H1 (cell line): ENCODE measurements around the gene PHF14. TPM values are rescaled to one million over a fixed set of nuclear protein-coding genes. Genes with fewer than 3 reads are reported as not detected.

Experiments used
- CTCF ChIA-PET: fragments of 300-600 bp; sonication (Branson Sonifier 250); formaldehyde crosslinking; loops from one replicate; lab custom pipeline; 2021; ENCODE audit not compliant: partially characterized antibody; lab: Charles Lee
- POLR2A ChIA-PET: fragments of 300-600 bp; sonication (Branson Sonifier 250); formaldehyde crosslinking; loops from one replicate; lab custom pipeline; 2021; ENCODE audit warnings: inconsistent platforms; ENCODE audit not compliant: partially characterized antibody; lab: Charles Lee
- DNase-seq, 2 experiments: peaks; one replicate each; pipeline versions ENCODE4 v3.0.0 to v3.0.0-alpha.2; 2010 to 2022; ENCODE audit warnings: low spot score in 2 of 2, low read depth in 1 of 2, mixed read lengths in 1 of 2
- FAIRE-seq: peaks from 2 replicates; lab custom pipeline; 2011; peaks lifted over from hg19 to GRCh38; lab: Jason Lieb, UNC
- H2AFZ ChIP-seq: 2 replicates; pipeline ENCODE4 v1.8.1; 2012; ENCODE audit warnings: low read length, inconsistent platforms
- H2AK5ac ChIP-seq: 2 replicates; pipeline ENCODE4 v1.6.1; 2013; ENCODE audit warnings: low read depth, low read length
- H2BK120ac ChIP-seq: replicated peaks from 2 replicates; pipeline ENCODE3; 2013; ENCODE audit warnings: low read depth, low read length, inconsistent platforms
- H2BK12ac ChIP-seq: 2 replicates; pipeline ENCODE4 v1.6.1; 2013; ENCODE audit warnings: low read depth, low read length
- H2BK15ac ChIP-seq: 2 replicates; pipeline ENCODE4 v1.6.1; 2013; ENCODE audit warnings: low read length
- H2BK20ac ChIP-seq: 2 replicates; pipeline ENCODE4 v1.6.1; 2013; ENCODE audit warnings: low read length
- H2BK5ac ChIP-seq: 2 replicates; pipeline ENCODE4 v1.6.1; 2013; ENCODE audit warnings: low read depth, low read length
- H3K14ac ChIP-seq: 2 replicates; pipeline ENCODE4 v1.6.1; 2013; ENCODE audit warnings: inconsistent platforms; ENCODE audit not compliant: insufficient read length
- H3K18ac ChIP-seq: 2 replicates; pipeline ENCODE4 v1.6.1; 2013; ENCODE audit warnings: low read length; ENCODE audit errors: extremely low read depth
- H3K23ac ChIP-seq: 2 replicates; pipeline ENCODE4 v1.6.1; 2013; ENCODE audit warnings: inconsistent platforms; ENCODE audit not compliant: insufficient read length
- H3K23me2 ChIP-seq: 2 replicates; pipeline ENCODE4 v1.6.1; 2013; ENCODE audit warnings: low read depth, low read length
- H3K27ac ChIP-seq: 2 replicates; pipeline ENCODE4 v1.6.1; 2011; ENCODE audit warnings: low read depth, low read length, inconsistent platforms
- H3K27me3 ChIP-seq, 4 experiments: replicated peaks in 1 of 4; 1 replicate in 1 of 4; 2 replicates in 3 of 4; pipeline versions ENCODE4 v1.6.1 to v1.8.1; 2011 to 2013; ENCODE audit warnings: low read length in 3 of 4, mild to moderate bottlenecking in 3 of 4, inconsistent platforms in 2 of 4, mixed read lengths in 2 of 4, moderate library complexity in 1 of 4; ENCODE audit not compliant: control insufficient read depth in 3 of 4, insufficient read depth in 3 of 4; ENCODE audit errors: extremely low read depth in 1 of 4
- H3K36me3 ChIP-seq, 4 experiments: 2 replicates each; pipeline versions ENCODE4 v1.6.1 to v1.8.1; 2011 to 2013; ENCODE audit warnings: mild to moderate bottlenecking in 4 of 4, low read length in 3 of 4, moderate library complexity in 2 of 4, control low read depth in 1 of 4, inconsistent platforms in 1 of 4; ENCODE audit not compliant: insufficient read depth in 4 of 4, control insufficient read depth in 2 of 4
- H3K4ac ChIP-seq: replicated peaks from 2 replicates; pipeline ENCODE3; 2013; ENCODE audit warnings: low read length, low read depth, mixed read lengths, inconsistent platforms; ENCODE audit not compliant: insufficient read length
- H3K4me1 ChIP-seq, 4 experiments: replicated peaks in 1 of 4; 1 replicate in 1 of 4; 2 replicates in 3 of 4; pipeline versions ENCODE4 v1.6.1 to v1.8.1; 2011 to 2013; ENCODE audit warnings: low read length in 3 of 4, inconsistent platforms in 2 of 4, mixed read lengths in 1 of 4; ENCODE audit not compliant: insufficient read depth in 4 of 4, control insufficient read depth in 3 of 4
- H3K4me2 ChIP-seq, 2 experiments: 2 replicates each; pipeline versions ENCODE4 v1.6.1 to v1.8.1; 2011 to 2013; ENCODE audit warnings: low read depth in 2 of 2, low read length in 2 of 2, control low read depth in 1 of 2, inconsistent platforms in 1 of 2, mild to moderate bottlenecking in 1 of 2; ENCODE audit not compliant: insufficient read depth in 1 of 2
- H3K4me3 ChIP-seq, 4 experiments: fragments of 200-600, 300-600 bp in 1 of 4; sonication (generic), shearing (Covaris generic), sonication (Bioruptor Twin) in 1 of 4; 2 replicates each; pipeline versions ENCODE4 v1.5.1 to v1.8.1; 2011 to 2016; ENCODE audit warnings: low read length in 4 of 4, low read depth in 3 of 4, control low read depth in 2 of 4, inconsistent platforms in 2 of 4, mild to moderate bottlenecking in 2 of 4, mixed read lengths in 1 of 4, moderate library complexity in 1 of 4; ENCODE audit not compliant: insufficient read depth in 2 of 4; ENCODE audit errors: extremely low read depth in 1 of 4
- H3K56ac ChIP-seq: replicated peaks from 2 replicates; pipeline ENCODE3; 2013; ENCODE audit warnings: low read depth, mild to moderate bottlenecking, mixed read lengths, low read length, inconsistent platforms; ENCODE audit not compliant: insufficient read length
- H3K79me1 ChIP-seq: 2 replicates; pipeline ENCODE4 v1.6.1; 2013; ENCODE audit warnings: low read depth, low read length, control low read depth
- H3K79me2 ChIP-seq, 2 experiments: 2 replicates each; pipeline versions ENCODE4 v1.6.1 to v1.8.1; 2012 to 2013; ENCODE audit warnings: low read length in 2 of 2, mild to moderate bottlenecking in 2 of 2, inconsistent platforms in 1 of 2; ENCODE audit not compliant: insufficient read depth in 2 of 2, control insufficient read depth in 1 of 2
- H3K9ac ChIP-seq, 4 experiments: replicated peaks in 1 of 4; 1 replicate in 1 of 4; 2 replicates in 3 of 4; pipeline versions ENCODE4 v1.6.1 to v1.8.1; 2011 to 2013; ENCODE audit warnings: low read depth in 3 of 4, low read length in 3 of 4, control low read depth in 2 of 4, mild to moderate bottlenecking in 2 of 4, moderate library complexity in 2 of 4, inconsistent platforms in 1 of 4; ENCODE audit errors: extremely low read depth in 1 of 4
- H3K9me3 ChIP-seq, 2 experiments: 2 replicates each; pipeline versions ENCODE4 v1.6.1 to v1.8.1; 2012 to 2013; ENCODE audit warnings: mild to moderate bottlenecking in 2 of 2, moderate library complexity in 2 of 2, control low read depth in 1 of 2, inconsistent platforms in 1 of 2, low read depth in 1 of 2, low read length in 1 of 2, mixed read lengths in 1 of 2; ENCODE audit not compliant: insufficient read depth in 2 of 2
- H4K20me1 ChIP-seq, 2 experiments: replicated peaks in 1 of 2; 2 replicates each; pipeline versions ENCODE3 to v1.8.1; 2011 to 2013; ENCODE audit warnings: inconsistent platforms in 2 of 2, low read length in 2 of 2, mild to moderate bottlenecking in 1 of 2; ENCODE audit not compliant: insufficient read depth in 2 of 2, control insufficient read depth in 1 of 2
- H4K5ac ChIP-seq: 2 replicates; pipeline ENCODE4 v1.6.1; 2013; ENCODE audit warnings: low read length, low read depth, mixed read lengths, inconsistent platforms; ENCODE audit not compliant: insufficient read length
- H4K8ac ChIP-seq: 2 replicates; pipeline ENCODE4 v1.8.0; 2013; ENCODE audit warnings: mild to moderate bottlenecking, moderate library complexity, low read length, inconsistent platforms; ENCODE audit not compliant: insufficient read depth; ENCODE audit errors: extremely low read depth
- H4K91ac ChIP-seq: replicated peaks from 2 replicates; pipeline ENCODE3; 2013; ENCODE audit warnings: low read length, mixed read lengths, inconsistent platforms; ENCODE audit not compliant: insufficient read length
- CEBPB ChIP-seq: IDR thresholded peaks from 2 replicates; pipeline ENCODE4 v1.6.1; 2012; ENCODE audit warnings: low read depth, low read length
- CHD2 ChIP-seq: IDR thresholded peaks from 2 replicates; pipeline ENCODE4 v1.6.1; 2012; ENCODE audit warnings: low read length, improper control_type of control experiment
- CREB1 ChIP-seq: IDR thresholded peaks from 2 replicates; pipeline ENCODE4 v1.6.1; 2012; ENCODE audit warnings: inconsistent platforms
- GABPA ChIP-seq: IDR thresholded peaks from 2 replicates; pipeline ENCODE4 v1.6.1; 2011; ENCODE audit warnings: mild to moderate bottlenecking, low read length, moderate library complexity, borderline replicate concordance; ENCODE audit not compliant: insufficient read depth
- KDM4A ChIP-seq: IDR thresholded peaks from one replicate; pipeline ENCODE4 v1.7.1; 2012; ENCODE audit warnings: low read depth, mild to moderate bottlenecking, moderate library complexity, low read length, inconsistent platforms; ENCODE audit not compliant: severe bottlenecking
- RBBP5 ChIP-seq: IDR thresholded peaks from 2 replicates; pipeline ENCODE4 v1.7.1; 2012; ENCODE audit warnings: low read depth, mild to moderate bottlenecking, inconsistent platforms, low read length, moderate library complexity, borderline replicate concordance
- RXRA ChIP-seq: IDR thresholded peaks from 2 replicates; pipeline ENCODE4 v1.6.1; 2011; ENCODE audit warnings: low read depth, mild to moderate bottlenecking, low read length, moderate library complexity; ENCODE audit not compliant: insufficient read depth
- SIN3A ChIP-seq, 2 experiments: IDR thresholded peaks in 1 of 2; conservative IDR thresholded peaks in 1 of 2; 2 replicates each; pipeline ENCODE4 v1.6.1; 2011 to 2012; ENCODE audit warnings: low read length in 2 of 2, improper control_type of control experiment in 1 of 2, low read depth in 1 of 2, mild to moderate bottlenecking in 1 of 2
- SP2 ChIP-seq: IDR thresholded peaks from 2 replicates; pipeline ENCODE4 v1.6.1; 2012; ENCODE audit warnings: mild to moderate bottlenecking, low read length, inconsistent platforms
- WGBS, 2 experiments: shearing (Covaris generic) in 1 of 2; methylation state at CpG; one replicate each; pipeline versions ENCODE4 v1.1.6 to v1.1.7; 2013 to 2015; ENCODE audit warnings: low lambda C conversion rate in 2 of 2, mixed read lengths in 2 of 2, inconsistent platforms in 1 of 2, low coverage in 1 of 2, missing lambda C conversion rate in 1 of 2; ENCODE audit not compliant: insufficient replicate concordance in 2 of 2, insufficient coverage in 1 of 2, insufficient read length in 1 of 2; ENCODE audit errors: extremely low coverage in 1 of 2, missing lambda C conversion rate in 1 of 2; 5-methylcytosine and 5-hydroxymethylcytosine counted together
- polyA plus RNA-seq, 7 experiments: library from polyadenylated mRNA; depleted of rRNA in 3 of 7; stranded (reverse) in 5 of 7; unstranded in 2 of 7; fragments of >200 nt in 5 of 7; fragments of 200-250 nt in 2 of 7; gene quantifications; 1 replicate in 5 of 7; 2 replicates in 1 of 7; 4 replicates in 1 of 7; pipeline versions ENCODE4 v1.2.1 to v1.2.3, GENCODE V29; 2011 to 2013; ENCODE audit warnings: missing spikeins in 2 of 7, mixed read lengths in 2 of 7
- total RNA-seq: library from RNA; stranded (reverse); fragmentation: NEBNext Ultra II Directional; extraction: Animal tissue kit (Norgen Biotek cat#: 25700); gene quantifications from 2 replicates; pipeline ENCODE4 v1.2.1, GENCODE V29; 2021

Gene PHF14
- total and polyA plus RNA-seq, 2 of the 8 experiments (the other 6 are each of a cell fraction or from before 2014, with no cell fraction given): 17.9 to 70.6 TPM

DNA sequence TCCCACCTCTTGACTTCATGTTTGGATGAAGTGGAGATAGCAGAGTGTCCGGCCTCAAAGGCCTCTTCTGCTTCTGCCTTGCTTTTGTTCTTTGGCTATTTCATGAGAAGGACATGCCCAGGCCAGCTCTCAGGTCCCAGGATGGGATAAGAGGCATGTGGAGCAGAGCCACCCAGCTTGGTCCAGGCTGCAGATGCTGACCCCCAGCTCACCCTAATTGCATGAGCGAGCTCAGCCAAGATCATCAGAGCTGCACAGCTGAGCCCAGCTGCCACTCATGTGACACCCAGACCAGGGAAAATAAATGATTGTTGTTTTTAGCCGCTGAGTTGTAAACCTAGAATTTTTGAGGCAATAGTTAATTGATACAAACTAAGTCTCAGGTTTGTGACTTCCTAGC is 230.0 kb downstream of the PHF14 start:
- no peak overlapping the region for H4K8ac ChIP-seq
- no peak for DNase-seq
- no peak overlapping the region for H3K4me3 ChIP-seq
- H4K91ac ChIP-seq: no peak overlapping the region
- no peak overlapping the region for H2BK120ac ChIP-seq
- H2BK15ac ChIP-seq: no peak overlapping the region
- H2BK12ac ChIP-seq: no peak overlapping the region
- no peaks in the 10 kb centered on the region for H3K23me2 ChIP-seq
- no peaks in the 10 kb centered on the region for H3K36me3 ChIP-seq
- no peaks in the 10 kb centered on the region for H3K4me1 ChIP-seq
- no peaks in the 10 kb centered on the region for H3K27me3 ChIP-seq
- no peak overlapping the region for H2BK5ac ChIP-seq
- no peak overlapping the region for H3K4ac ChIP-seq
- ChIA-PET POLR2A (no interaction called here), CTCF (interaction anchor here (1.5 to 4.2 kb wide), 2 partner anchors 9 to 140 kb away, joined by 3 to 26 read pairs; no protein-coding TSS in a partner anchor)
- H3K79me2 ChIP-seq: no peaks in the 10 kb centered on the region
- H4K5ac ChIP-seq: no peak overlapping the region
- H3K79me1 ChIP-seq: no peaks in the 10 kb centered on the region
- H4K20me1 ChIP-seq: no peaks in the 10 kb centered on the region
- H3K4me2 ChIP-seq: no peak overlapping the region
- no peak overlapping the region for H3K56ac ChIP-seq
- no peak overlapping the region for H3K18ac ChIP-seq
- FAIRE-seq: no peak
- no peak overlapping the region for H3K23ac ChIP-seq
- 94% methylated on average over 3 of the region's 3 CpGs; no CpG with 5 or more reads in 1 of the 2 experiments for WGBS, 2 experiments
- TF ChIP-seq CREB1 (no peak), CEBPB (no peak), RXRA (no peak), KDM4A (no peak), GABPA (no peak), SP2 (no peak), CHD2 (no peak), SIN3A (conservative IDR thresholded peaks at IDR 0.05 in 1 of 2, IDR thresholded peaks at IDR 0.05 in 1 of 2; ENCODE audit: low read depth in 1 of 2, low read length in 2 of 2) (no peak), RBBP5 (no peak)
- no peak overlapping the region for H2AFZ ChIP-seq
- H3K9ac ChIP-seq: no peak overlapping the region
- H2AK5ac ChIP-seq: no peak overlapping the region
- H2BK20ac ChIP-seq: no peak overlapping the region
- no peak overlapping the region for H3K14ac ChIP-seq
- H3K27ac ChIP-seq: no peak overlapping the region
- no peaks in the 10 kb centered on the region for H3K9me3 ChIP-seq
